GM12874 (cell line): ENCODE measurements around the gene CDKL2.

Experiments used
- TF ChIP-seq, protein P1 (sequence below): IDR thresholded peaks from 2 replicates; pipeline ENCODE4 v1.5.1; 2011; ENCODE audit warnings: low read depth, mild to moderate bottlenecking, control low read depth, low read length, moderate library complexity; ENCODE audit not compliant: insufficient read depth

The CDKL2 gene

DNA sequence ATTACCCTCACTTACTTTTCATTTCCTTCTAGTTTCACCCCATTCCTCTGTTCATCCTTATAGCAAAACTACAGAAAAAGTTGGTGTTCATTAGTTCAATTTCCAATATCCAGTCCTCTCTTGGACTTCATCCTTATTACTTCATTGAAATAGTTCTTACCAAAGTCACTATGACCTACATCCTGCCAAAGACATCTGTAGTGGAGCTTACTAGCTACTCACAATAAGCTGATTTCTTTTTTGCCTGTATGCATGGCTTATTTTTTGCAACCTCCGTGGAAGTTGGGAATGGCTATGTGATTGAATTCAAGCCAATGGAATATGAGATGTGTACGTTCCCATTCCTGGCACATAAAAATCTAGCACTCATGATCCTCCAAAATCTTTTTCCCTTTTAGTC is 4.6 kb upstream of the CDKL2 start:
- TF ChIP-seq, protein P1, sequence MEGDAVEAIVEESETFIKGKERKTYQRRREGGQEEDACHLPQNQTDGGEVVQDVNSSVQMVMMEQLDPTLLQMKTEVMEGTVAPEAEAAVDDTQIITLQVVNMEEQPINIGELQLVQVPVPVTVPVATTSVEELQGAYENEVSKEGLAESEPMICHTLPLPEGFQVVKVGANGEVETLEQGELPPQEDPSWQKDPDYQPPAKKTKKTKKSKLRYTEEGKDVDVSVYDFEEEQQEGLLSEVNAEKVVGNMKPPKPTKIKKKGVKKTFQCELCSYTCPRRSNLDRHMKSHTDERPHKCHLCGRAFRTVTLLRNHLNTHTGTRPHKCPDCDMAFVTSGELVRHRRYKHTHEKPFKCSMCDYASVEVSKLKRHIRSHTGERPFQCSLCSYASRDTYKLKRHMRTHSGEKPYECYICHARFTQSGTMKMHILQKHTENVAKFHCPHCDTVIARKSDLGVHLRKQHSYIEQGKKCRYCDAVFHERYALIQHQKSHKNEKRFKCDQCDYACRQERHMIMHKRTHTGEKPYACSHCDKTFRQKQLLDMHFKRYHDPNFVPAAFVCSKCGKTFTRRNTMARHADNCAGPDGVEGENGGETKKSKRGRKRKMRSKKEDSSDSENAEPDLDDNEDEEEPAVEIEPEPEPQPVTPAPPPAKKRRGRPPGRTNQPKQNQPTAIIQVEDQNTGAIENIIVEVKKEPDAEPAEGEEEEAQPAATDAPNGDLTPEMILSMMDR = no peak

- TF ChIP-seq, protein P1 = no peak
These were observed 4.0 kb upstream of the CDKL2 start for GRCh38 chr4:75634281-75634680.

DNA sequence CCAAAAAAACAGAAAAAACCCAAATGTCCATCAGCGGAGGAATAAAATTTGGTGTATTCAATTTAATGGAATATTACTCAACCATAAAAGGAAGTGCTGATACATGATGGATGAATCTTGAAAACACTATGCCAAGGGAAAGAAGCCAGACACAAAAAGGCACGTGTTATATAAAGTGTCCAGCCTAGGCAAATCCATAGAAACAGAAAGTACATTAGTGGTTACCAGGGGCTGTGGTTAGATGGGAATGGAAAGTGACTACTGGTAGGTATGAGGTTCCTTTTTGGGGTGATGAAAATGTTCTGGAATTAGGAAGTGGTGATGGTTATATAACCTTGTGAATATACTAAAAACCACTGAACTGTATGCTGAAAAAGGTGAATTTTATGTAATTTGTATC is 3.5 kb upstream of the CDKL2 start:
- TF ChIP-seq, protein P1 = no peak

DNA sequence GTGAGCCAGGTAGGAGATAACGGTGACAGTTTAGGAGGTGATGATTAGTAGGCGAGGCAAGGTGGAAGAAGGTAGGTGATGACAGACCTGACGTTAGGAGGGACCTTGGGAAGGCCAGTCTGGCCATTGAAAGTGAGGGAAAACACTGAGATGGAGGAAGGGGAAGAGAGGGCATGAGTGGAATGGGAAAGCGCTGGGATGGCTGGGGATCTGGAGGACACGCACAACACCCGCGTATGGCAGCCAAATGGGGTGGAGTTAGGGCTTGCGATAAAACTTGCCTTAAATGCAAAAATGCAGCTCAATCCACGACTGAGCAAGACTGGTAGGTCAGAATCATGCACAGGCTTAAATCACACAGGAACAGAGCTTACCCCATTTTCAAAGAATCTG is 605 bp upstream of the CDKL2 start:
- TF ChIP-seq, protein P1 = no peak

DNA sequence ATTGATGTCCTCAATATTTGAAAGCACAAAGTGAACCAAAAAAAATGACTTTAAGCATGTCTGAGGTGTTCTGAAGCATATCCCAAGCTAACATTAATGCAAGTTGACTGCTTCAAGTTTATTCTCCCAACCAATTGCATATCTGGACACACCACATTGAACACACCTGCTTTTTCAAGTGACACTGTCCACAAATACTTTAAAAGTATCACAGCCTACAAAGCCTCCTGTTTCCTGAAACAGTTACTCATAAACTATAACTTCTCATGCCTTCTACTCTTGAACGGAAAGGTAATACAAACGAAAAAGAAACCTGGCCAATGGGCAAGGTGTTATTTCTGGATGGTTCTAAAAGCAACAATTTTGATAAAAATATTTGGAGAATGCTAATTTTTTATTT is 1.1 kb downstream of the CDKL2 start:
- TF ChIP-seq, protein P1 = no peak

GRCh38 chr4:75623026-75623425 is 7.3 kb downstream of the CDKL2 start:
- TF ChIP-seq, protein P1 = no peak

- TF ChIP-seq, protein P1 = no peak
These were observed 8.6 kb downstream of the CDKL2 start for GRCh38 chr4:75621715-75622114.

GRCh38 chr4:75612306-75612705 is 18.0 kb downstream of the CDKL2 start:
- TF ChIP-seq, protein P1 = no peak
